LoVo (cell line): ENCODE measurements around the gene KRTAP1-5.
A peak's percentile ranks its signal among the peaks of the same experiment; 100 is the strongest.
"Not testable (repeated sequence)": the region's sequence is repeated elsewhere in the genome, so short reads cannot be mapped to it uniquely, and the experiment has no call there.

Experiments used
- DNase-seq: peaks from one replicate; pipeline ENCODE4 v3.0.0-alpha.2; 2016; ENCODE audit warnings: low spot score

KRTAP1-5 gene, protein sequence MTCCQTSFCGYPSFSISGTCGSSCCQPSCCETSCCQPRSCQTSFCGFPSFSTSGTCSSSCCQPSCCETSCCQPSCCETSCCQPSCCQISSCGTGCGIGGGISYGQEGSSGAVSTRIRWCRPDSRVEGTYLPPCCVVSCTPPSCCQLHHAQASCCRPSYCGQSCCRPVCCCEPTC

DNA sequence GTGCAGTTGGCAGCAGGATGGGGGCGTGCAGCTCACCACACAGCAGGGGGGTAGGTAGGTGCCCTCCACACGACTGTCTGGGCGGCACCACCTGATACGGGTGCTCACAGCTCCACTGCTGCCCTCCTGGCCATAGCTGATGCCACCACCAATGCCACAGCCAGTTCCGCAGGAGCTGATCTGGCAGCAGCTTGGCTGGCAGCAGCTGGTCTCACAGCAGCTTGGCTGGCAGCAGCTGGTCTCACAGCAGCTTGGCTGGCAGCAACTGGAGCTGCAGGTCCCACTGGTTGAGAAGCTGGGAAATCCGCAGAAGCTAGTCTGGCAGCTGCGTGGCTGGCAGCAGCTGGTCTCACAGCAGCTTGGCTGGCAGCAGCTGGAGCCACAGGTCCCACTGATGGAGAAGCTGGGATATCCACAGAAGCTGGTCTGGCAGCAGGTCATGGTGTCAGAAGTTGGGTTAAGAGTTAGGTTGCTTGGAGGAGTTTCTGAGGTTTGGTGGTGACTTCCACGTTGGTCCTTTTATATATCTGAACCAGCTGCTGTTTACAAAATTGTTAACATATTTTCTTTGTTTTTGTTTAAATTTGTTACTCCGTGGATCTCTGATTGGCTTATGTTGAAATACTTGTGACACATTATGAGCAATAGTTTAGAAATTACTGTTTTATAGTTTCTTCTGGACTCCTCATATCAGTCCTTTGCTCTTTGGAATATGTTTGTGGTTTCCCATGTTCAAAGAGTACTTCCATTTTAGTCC lies at the start of gene KRTAP1-5:
Gene KRTAP1-5 (minus strand): TSS at position 494 of the 757 bp plus-strand sequence. CDS start 53 bp downstream, at position 441.
- no peak for DNase-seq

DNA sequence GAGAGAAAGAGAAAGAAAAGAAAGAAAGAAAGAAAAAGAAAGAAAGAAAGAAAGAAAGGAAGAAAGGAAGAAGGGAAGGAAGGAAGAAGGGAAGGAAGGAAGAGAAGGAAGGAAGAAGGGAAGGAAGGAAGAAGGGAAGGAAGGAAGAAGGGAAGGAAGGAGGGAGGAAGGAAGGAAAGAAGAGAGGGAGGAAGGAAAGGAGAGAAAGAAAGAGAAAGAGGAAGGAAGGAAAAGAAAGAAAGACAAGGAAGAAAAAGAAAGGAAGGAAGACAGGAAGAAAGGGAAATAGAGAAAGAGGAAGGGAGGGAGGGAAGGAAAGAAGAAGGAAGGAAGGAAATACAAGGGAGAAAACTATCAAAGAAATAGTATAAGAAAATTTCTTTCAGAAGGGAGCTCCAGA lies 49.8 kb upstream of the KRTAP1-5 start:
- no peak for DNase-seq

DNA sequence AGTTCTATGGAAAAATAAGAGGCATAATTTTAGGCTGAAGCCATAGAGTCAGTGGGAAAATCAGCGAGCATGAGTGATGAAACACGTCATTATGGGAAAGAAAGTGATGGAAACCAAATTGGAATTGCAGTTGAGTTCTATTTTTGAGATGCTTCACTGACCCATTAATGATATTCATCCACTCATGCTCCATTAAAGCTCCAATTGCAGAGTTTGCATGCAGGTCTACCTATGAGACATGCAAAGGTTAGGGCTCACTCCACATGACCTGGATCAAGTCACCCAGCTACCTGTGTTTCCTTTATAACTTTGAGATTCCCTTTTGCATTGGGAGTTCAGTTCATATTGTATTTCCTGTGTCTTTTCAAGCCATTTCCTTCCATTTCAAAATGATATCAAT lies 46.7 kb upstream of the KRTAP1-5 start:
- DNase-seq = no peak

DNA sequence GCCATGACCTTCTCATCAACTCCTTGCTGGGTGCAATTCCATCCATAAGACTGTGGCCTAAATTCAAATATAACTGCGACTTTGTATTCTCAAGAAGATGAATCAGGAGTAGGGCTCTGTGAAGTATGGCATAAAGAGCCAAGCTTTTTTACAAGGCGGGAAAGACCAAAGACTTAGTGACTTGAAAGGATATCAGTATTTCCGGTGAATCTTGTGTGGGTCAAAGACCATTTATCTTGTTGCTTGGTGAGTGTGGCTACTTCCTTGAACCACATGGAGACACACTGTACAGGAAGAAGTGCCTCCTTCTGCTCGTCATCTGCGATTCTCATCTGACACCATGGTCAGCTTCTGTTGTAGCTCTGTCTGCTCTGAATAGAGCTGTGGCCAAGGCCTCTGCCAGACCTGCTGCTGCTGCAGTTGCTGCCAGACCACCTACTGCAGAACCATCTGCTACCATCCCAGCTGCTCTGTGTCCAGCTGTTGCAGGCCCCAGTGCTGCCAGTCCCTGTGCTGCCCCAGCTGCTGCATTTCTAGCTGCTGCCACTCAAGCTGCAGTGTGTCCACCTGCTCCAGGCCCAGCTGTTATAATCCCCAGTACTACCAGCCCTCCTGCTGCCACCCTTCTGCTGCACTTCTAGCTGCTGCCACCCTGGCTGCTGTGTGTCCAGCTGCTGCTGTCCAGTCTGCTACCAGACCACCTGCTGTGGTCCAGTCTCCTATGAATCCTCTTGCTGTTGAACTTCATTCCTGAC lies 44.8 kb upstream of the KRTAP1-5 start:
- DNase-seq = no peak

DNA sequence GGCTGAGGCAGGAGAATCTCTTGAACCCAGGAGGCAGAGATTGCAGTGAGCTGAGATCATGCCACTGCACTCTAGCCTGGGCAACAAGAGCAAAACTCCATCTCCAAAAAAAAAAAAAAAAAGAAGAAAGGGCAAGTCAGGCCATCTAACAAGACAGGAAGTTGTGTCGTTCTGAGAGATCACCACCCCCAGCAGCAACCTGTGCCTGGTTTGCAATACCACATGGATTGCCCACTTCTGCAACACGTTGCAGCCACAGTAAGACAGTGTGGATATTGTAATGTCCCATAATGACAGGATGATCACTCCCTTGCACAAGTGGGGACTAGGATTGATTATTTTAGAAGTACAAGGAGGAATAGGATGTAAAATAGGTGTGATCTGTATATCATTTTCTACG lies 42.0 kb upstream of the KRTAP1-5 start:
- DNase-seq = no peak

DNA sequence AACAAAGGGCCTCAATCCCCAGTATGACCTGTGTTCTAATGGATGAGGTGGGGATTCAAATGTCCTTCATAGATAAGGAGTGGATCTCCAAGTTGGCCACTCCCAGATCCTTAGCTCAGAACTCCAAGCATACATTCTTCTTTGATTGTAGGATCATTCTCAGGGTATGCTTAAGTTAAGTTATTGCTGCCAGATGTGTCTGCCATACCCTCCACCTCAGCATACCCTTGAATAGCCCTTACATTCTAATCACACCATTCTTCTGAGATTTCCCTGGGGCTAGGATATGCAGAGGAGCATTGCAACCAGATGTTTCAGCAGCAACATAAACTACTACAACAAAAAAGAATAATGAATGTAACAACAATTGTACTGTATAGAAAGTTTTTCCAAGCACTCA lies 40.3 kb upstream of the KRTAP1-5 start:
- DNase-seq = no peak

DNA sequence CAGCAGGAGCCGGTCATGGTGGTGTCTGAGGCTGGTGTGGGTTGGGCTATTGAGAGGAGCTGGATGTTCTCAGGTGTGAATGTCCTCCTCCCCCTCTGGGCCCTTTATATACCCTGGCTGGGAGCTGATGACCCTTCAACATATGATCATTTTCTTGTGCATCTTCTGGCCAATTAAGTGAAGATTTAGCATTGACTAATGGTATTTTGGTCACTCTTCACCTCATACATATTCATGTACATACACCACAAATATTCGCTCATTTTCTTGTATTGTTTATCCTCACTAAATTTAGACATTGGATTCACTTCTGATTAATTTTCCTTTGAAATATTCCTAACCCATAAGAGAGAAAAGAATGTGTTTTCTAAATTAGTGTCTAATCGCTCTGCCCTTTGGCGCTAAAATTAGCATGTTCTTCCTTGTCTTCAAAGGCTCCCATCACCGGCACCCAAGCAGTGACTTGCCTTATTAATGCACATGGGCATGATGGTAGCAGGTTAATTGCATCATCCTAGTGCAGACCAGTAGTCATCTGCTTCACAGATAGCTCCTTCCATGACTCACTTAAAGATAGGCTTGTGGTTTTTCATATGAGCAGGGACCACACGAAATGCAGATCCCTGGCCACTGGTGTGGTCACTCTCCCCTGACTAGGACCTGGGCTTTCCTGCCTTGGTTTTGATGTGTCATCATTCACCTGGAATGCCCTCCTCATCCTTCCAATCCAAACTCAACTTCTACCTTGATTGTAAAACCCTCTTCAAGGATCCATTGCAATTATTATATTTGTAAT lies 39.0 kb upstream of the KRTAP1-5 start, which contains the start of gene KRTAP2-4:
Gene KRTAP2-4 (minus strand): TSS at position 51 of the 796 bp plus-strand sequence. CDS start 34 bp downstream, at position 17.
- DNase-seq = peak; percentile 43

DNA sequence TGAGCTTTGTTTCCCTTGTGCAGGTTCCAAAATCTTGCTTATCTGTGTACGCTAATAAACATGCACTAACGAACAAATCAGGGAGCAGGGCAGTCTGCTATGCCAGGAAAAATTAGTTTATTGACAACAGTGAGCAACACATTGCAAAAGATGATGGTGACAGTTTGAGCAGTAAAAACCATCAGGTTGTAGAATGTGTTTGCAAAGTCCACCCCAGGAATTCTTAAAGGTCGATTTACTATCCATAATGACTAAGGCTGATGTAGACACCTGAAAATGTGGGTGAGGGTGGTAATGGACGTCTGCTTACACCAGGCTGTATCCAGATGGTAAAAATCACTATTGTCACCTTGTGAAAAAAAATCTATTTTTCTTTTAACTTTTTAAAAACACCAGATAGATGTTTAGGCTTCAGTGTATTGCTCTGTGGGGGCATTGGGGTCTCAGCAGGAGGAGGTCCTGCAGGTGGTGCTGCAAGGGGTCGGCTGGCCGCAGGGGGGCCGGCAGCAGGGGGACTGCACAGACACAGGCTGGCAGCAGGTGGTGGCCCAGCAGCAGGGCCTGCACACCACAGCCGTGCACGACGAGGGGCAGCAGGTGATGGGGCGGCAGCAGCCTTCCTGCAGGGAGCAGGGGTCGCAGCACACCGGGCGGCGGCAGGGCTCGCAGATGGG lies 38.1 kb upstream of the KRTAP1-5 start:
- not testable (repeated sequence) for DNase-seq

DNA sequence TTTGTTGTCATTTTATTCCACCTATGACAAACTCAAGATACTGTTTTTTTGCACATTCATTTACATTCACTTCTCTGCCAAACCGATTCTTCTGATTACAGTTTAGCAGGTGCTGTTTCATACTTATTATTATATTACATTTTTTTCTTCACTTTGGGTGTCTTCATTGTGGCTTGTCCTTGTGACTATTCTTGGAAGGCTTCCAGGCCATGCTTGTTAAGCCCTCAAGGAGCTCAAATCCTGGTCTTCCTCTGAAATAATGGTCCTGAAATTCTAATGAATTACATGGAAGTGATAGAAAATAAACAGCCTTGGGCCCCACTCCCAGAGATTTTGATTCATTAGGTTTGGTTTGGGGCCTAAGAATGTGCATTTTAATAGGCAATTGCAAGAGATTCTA lies 37.3 kb upstream of the KRTAP1-5 start:
- DNase-seq = no peak

DNA sequence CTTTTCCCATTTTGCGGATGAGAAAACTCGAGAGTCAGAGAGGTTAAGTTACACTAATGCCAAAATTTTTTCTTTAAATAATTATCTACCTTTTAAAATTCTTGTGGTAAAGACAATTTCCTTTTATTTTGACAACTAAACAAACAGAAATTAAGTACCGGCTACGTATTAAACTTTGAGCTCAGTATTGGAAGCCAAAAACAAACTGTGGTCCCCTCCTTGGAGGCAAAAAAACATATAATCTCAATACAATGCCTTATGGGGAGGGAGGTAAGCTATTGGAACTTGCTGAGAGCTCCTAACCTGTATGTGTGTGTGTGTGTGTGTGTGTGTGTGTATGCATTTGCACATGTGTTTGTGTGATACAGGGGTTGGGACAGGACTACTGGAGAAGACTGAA lies 36.4 kb upstream of the KRTAP1-5 start:
- no peak for DNase-seq

DNA sequence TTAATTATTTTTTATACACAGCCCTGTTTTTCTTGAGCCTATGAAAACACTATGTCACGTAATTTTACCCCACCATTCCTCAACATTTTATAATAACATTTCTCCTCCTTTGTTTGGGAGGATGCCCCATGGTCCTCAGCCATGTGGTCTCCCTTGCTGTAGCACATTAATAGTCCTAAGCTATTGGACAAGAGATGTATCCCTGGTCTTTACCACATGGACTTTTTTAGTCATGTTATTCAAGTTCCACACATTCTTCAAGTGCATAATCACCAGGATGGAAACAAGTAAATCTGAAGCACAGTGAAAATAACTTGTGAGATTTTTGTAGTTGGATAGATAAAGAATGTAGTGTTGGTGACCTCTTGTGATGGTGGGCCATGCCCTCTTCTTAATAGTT lies 35.0 kb upstream of the KRTAP1-5 start:
- no peak for DNase-seq

DNA sequence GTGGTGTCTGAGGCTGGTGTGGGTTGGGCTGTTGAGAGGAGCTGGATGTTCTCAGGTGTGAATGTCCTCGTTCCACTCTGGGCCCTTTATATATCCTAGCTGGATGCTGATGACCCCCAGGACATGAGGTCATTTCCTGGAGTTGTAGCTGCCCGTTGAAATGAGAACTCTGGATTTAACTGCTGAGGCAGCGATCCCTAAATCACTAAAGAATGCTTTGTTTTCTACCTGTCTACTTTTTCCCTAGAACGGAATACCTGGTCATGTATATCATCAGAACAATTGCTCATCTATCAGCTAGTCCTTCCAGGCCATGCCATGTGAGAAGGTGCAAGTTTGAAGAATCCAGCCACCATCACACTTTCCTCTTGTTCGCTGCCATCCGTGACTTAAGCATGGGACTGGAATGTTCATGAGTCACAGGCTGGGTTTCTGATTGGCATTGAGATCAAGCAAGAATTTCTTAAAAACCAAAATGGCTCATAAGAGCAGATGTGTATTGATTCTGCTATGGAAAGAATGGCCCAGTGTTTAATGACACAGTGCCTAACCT lies 33.1 kb upstream of the KRTAP1-5 start, which contains the start of gene KRTAP2-3:
Gene KRTAP2-3 (minus strand): TSS at position 63 of the 553 bp plus-strand sequence. CDS start 64 bp downstream, outside the sequence.
- no peak for DNase-seq

DNA sequence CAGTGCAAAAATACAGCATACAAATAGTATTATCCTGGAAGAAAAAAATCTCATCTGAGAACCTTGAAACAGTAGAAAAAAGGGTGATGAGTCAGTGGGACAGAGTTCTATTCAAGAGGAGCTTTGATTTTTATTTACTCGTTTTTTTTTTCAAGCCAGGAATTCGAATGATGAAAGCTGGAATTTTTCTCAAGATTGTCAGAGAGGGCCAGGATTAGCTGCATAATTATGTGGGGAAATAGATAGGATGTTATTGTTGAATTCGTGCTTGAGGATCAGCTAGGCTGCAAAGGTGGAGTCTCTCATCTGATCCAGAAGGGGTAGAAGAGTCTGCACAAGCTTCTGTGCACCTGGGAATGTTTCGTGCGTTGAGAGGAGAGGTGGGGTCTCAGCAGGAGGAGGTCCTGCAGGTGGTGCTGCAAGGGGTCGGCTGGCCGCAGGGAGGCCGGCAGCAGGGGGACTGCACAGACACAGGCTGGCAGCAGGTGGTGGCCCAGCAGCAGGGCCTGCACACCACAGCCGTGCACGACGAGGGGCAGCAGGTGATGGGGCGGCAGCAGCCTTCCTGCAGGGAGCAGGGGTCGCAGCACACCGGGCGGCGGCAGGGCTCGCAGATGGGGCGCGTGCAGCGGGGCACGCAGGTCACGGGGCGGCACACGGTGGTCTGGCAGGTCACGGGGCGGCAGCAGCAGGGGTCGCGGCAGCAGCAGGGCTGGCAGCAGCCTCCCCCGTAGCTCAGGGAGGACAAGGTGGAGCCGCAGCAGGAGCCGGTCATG lies 32.5 kb upstream of the KRTAP1-5 start:
- not testable (repeated sequence) for DNase-seq

DNA sequence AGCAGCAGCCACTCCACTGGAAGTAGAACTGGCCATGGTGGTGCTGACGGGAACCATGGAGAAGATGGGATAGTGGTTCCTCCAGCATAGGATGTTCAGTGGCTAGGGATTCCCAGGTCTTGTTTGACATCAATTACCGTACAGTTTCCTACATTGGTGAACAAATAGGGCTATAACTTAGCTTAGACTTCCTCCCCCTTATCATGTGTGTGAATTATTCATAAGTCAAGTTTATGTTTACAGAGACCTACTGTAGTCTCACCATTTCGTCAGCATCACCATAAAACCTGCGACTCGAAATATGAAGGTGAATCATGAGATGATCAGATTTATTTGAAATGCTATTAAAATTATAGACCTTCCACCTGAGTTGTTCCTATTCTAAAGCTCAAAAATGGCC lies 31.7 kb upstream of the KRTAP1-5 start:
- no peak for DNase-seq

DNA sequence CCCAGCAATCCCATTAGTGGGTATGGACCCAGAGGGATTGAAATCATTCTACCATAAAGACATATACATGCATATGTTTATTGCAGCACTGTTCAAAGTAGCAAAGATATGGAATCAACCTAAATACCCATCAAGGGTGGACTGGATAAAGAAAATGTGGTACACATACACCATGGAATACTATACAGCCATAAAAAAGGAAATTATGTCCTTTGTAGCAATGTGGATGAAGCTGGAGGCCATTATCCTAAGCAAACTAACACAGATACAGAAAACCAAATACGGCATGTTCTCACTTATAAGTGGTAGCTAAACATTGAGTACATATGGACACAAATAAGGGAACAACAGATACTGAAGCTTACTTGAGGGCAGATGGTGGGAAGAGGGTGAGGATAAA lies 30.5 kb upstream of the KRTAP1-5 start:
- no peak for DNase-seq

DNA sequence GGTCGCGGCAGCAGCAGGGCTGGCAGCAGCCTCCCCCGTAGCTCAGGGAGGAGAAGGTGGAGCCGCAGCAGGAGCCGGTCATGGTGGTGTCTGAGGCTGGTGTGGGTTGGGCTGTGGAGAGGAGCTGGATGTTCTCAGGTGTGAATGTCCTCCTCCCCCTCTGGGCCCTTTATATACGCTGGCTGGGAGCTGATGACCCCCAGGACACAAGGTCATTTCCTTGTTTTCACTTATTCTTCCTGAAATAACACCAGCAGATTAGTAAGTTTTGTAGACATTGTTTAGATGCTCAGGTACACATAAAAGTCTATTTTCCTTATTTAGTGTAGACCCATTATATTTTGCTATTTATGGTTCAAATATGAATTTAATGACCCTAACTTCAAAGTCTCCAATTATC lies 28.1 kb upstream of the KRTAP1-5 start, which contains the start of gene KRTAP2-2:
Gene KRTAP2-2 (minus strand): TSS at position 101 of the 400 bp plus-strand sequence. CDS start 19 bp downstream, at position 82.
- DNase-seq = not testable (repeated sequence)

DNA sequence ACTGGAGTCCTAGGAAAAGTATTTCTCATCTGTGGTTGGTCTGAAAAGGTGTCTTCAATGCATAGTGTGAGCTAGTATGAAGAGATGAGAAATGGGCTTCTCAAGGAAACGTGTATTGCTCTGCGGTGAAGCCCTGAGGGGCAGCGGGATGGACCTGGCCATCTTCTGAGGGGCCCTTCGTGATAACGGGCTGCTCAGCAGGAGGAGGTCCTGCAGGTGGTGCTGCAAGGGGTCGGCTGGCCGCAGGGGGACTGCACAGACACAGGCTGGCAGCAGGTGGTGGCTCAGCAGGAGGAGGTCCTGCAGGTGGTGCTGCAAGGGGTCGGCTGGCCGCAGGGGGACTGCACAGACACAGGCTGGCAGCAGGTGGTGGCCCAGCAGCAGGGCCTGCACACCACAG lies 27.5 kb upstream of the KRTAP1-5 start:
- not testable (repeated sequence) for DNase-seq

DNA sequence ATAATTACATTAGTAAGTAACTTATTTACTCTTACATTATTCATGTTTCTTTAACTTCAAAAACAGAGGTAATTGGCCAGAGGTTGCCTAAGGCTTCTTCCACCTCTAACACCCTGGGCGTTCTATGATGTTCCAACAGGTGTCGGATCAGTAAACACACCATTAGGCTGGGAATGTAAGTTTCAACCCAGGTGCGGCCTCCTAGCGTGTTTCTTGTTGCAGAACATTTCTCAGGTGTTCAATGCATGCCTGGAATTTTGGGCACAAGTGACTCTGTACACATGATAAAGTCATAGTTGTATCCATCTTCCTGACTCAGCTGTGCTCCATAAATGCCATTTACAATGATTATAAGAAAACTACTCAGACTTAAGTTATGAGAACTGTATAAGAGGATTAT lies 27.0 kb upstream of the KRTAP1-5 start:
- DNase-seq = no peak

DNA sequence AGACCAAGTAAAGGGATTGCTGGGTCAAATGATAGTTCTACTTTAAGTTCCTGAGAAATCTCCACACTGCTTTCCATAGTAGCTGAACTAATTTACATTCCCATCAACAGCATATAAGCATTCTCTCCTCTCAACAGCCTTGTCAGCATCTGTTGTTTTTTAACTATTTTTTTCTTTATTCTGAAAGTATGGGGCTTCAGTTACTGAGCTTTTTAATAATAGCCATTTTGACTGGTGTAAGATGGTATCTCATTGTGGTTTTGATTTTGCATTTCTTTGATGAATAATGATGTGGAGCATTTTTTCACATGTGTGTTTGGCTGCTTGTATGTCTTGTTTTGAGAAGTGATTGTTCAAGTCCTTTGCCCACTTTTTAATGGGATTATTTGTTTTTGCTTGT lies 25.6 kb upstream of the KRTAP1-5 start:
- DNase-seq = no peak

DNA sequence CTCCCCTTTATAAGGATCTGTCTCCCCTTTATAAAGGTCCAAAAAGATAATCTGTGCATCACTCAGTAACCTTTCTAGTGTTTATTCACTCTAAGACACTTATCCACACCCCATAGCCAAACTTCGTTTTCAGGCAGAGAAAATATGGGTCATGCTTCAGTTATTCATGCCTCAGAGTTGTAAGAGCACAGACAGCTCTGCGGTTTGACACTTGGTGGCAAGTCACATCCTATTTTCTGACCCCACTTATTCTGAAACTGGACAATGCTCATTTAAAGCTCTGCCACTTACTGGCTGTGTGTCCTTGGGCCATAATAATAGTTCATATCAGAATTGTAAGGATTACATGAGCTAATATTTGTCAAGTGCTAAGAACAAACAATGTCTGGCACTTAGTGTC lies 22.1 kb upstream of the KRTAP1-5 start:
- no peak for DNase-seq
